GM18867 (cell line): Measurements from ENCODE around the gene C11orf52.

Experiments
- ATAC-seq: cut with Tn5 transposase; IDR thresholded peaks from one replicate; pipeline ENCODE4 v1.9.1; 2021; ENCODE audit warnings: mild to moderate bottlenecking, moderate library complexity; ENCODE audit not compliant: unreplicated experiment

C11orf52 gene

DNA sequence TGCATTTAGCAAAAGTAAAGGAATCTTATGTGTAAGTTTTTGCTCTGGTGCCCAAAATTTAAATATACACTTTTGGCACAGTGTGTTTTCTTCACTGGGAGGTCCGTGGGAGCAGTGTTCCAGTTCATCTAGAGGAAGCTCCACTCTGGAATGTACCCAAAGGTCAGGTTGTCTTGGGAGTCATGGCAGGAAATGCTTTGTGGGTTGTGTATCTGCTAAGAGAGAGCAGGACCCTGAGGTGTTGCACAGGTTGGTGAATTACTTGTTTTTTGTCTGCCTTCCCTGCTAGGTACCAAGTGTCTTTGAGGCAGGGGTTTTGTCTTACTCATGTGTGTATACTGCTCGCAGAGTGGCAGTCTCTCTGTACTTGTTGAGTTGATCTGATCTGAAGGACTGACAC lies 55.7 kb downstream of the C11orf52 start:
- no peak for ATAC-seq

DNA sequence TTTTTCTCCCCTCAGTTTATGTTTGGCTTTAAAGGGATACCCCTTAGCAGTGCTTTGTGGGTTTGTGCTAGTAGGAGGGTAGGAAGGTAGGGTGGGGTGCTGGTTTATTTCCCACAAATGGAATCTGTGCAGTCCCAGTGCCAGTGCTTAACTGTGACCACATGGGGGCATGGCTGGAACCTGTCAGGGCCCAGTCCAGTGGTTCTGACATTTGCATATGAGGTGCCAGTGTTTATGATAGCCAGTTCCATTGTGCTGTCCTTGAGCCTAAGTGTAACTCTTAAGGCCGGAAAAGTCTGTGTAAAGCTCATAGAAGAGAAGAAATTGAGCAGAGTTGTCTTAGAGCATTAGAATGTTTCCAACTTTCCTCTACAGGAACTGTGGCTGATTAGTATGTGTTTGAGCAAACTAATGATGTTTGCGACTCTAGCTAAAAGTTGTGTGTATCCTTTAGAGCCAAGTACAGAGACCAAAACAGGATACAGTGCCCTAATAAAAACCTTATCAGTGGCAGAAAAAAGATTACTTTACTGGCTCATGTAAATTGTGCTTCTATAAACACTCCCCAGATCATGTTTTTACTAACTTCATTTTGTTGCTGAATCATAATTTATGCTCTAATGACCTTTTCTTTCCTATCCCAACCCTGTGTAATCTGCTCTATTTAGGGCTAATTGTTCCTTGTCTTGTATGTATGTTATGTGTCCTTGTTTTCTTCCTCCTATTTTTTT lies 56.5 kb downstream of the C11orf52 start:
- ATAC-seq = no peak

DNA sequence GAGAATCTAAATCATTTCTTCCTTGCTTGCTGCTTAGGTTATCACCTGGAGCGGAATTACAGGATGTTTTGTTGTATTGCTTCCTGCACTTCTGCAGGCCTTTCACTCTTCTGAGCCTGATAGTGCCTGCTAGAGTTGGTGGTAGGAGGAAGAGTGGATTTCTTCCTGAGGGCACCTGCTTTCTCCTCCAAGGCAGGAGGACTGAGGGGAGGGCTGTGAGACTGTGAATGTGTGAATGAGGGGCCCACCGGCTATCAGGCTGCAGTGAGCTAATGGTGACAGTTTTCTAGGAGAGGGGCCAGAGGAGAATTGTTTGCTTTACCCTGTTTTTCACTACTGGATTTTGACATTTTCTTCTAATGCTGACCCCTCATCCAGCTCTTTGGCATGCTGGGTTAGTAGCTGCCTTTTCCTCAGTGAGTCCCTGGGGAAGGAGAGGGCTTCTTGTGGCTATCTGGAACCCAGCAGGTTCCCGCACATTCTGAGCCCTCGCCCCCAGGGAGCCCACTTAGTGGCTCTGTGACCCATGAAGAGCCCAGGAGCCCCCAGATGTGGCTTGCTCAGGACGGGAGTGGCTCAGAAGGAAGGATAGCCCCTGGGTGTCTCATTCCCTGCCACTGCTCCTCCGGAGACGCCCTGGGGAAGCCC lies 57.5 kb downstream of the C11orf52 start:
- ATAC-seq = no peak
